Gastrocnemius medialis (tissue), 4 donors: Measurements from ENCODE around the gene FNBP1L.

Experiments used
- CTCF ChIP-seq, 5 experiments: fragments of 450-650 bp in 3 of 5; fragments of 200-600 bp in 2 of 5; sonication (generic) in 2 of 5; IDR thresholded peaks in 4 of 5; conservative IDR thresholded peaks in 1 of 5; 1 replicate in 4 of 5; 2 replicates in 1 of 5; pipeline ENCODE4 v1.5.1; 2016 to 2019; ENCODE audit warnings: antibody characterized with exemption in 5 of 5, mild to moderate bottlenecking in 3 of 5, moderate library complexity in 3 of 5
- POLR2A ChIP-seq, 2 donors: fragments of 450-650 bp; IDR thresholded peaks; one replicate each; pipeline ENCODE4 v1.6.1; 2017; ENCODE audit warnings: antibody characterized with exemption in 2 of 2, mild to moderate bottlenecking in 2 of 2, moderate library complexity in 2 of 2

DNA sequence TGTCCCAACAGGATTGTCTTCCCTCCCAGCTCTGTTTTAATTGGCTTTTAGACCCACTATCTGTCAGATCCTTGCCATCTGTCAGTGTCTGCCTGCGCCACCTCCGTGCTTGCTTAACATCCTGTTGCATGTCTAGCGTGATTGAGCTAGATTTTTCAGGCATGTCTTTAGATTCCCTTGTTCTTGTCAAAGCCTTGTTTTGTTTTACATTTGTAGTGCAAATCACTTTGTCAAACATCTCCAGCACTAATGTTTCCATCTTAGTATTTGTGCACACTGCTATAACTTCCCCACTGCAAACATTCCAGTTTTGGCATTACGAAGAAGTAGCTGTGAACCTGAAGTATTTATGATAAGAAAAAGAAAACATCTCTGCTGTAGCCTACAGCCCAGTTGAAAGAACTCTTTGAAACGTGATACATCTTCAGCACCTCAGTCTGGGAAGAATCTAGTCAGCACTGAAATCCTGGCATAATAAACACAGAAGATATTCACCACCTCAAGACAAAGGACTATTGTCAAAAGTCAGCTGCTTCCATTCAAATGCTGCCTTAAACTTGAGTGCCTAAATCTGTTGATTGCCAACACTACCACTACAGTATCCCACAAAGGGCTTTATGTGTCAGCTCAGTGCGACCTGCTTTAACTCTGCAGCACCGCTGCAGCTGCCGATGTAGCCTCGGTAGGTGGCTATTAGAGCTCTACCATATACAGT, 105.0 kb downstream of the FNBP1L start:
- TF ChIP-seq CTCF (IDR thresholded peaks at IDR 0.05 in 4 of 5, conservative IDR thresholded peaks at IDR 0.05 in 1 of 5) (no peak), POLR2A (IDR thresholded peaks at IDR 0.05) (no peak)
